Measurements from ENCODE around the gene RAB3GAP1.

- TF ChIP-seq CTCF (IDR thresholded peaks at IDR 0.05; ENCODE audit: insufficient read depth, low read depth, low read length), result no peak
- TF ChIP-seq EZH2 (IDR thresholded peaks at IDR 0.05; ENCODE audit: insufficient read depth, low read length), result no peak
Measured at GRCh38 chr2:135182601-135183000, 130.5 kb downstream of the RAB3GAP1 start.
